Osteocyte (in vitro differentiated cells): ENCODE data around the gene PCDH18. TPM values are rescaled to one million over a fixed set of nuclear protein-coding genes. Genes with fewer than 3 reads are reported as not detected.
"Not testable (repeated sequence)": the region's sequence is repeated elsewhere in the genome, so short reads cannot be mapped to it uniquely, and the experiment has no call there.

Experiments used
- DNase-seq: peaks from one replicate; pipeline ENCODE4 v3.0.0; 2021; ENCODE audit warnings: mixed read lengths; ENCODE audit not compliant: unreplicated experiment; ENCODE audit errors: extremely low spot score
- H3K27ac Mint-ChIP-seq: one replicate; pipeline ENCODE4 v1.8.0; 2021; ENCODE audit warnings: mild to moderate bottlenecking, mixed read lengths; ENCODE audit not compliant: unreplicated experiment
- H3K27me3 Mint-ChIP-seq: one replicate; pipeline ENCODE4 v1.8.0; 2021; ENCODE audit warnings: mixed read lengths; ENCODE audit not compliant: unreplicated experiment
- H3K36me3 Mint-ChIP-seq: one replicate; pipeline ENCODE4 v1.8.0; 2021; ENCODE audit warnings: mixed read lengths; ENCODE audit not compliant: unreplicated experiment
- H3K4me1 Mint-ChIP-seq: one replicate; pipeline ENCODE4 v1.8.0; 2021; ENCODE audit warnings: mixed read lengths; ENCODE audit not compliant: unreplicated experiment
- H3K4me3 Mint-ChIP-seq: one replicate; pipeline ENCODE4 v1.8.0; 2021; ENCODE audit warnings: mild to moderate bottlenecking, moderate library complexity, mixed read lengths; ENCODE audit not compliant: unreplicated experiment
- H3K9me3 Mint-ChIP-seq: one replicate; pipeline ENCODE4 v1.8.0; 2021; ENCODE audit warnings: mixed read lengths; ENCODE audit not compliant: unreplicated experiment
- total RNA-seq: library from RNA; stranded (reverse); gene quantifications from 2 replicates; pipeline ENCODE4 v1.2.1, GENCODE V29; 2021
- TF ChIP-seq, protein P1 (sequence below): fragments of 200-600 bp; sonication (generic); IDR thresholded peaks from 2 replicates; pipeline ENCODE4 v1.5.0; 2021; ENCODE audit warnings: antibody characterized with exemption, mild to moderate bottlenecking, moderate library complexity

PCDH18 gene
- total RNA-seq, 1 donor from 2014 or later: 74.8 TPM

GRCh38 chr4:137514406-137515111 is 17.7 kb downstream of the PCDH18 start:
- H3K4me3 Mint-ChIP-seq: no peak overlapping the region
- peaks cover 63% of the 10 kb centered on the region for H3K4me1 Mint-ChIP-seq
- peak overlapping the region; percentile 86 for H3K27ac Mint-ChIP-seq
- TF ChIP-seq, protein P1, sequence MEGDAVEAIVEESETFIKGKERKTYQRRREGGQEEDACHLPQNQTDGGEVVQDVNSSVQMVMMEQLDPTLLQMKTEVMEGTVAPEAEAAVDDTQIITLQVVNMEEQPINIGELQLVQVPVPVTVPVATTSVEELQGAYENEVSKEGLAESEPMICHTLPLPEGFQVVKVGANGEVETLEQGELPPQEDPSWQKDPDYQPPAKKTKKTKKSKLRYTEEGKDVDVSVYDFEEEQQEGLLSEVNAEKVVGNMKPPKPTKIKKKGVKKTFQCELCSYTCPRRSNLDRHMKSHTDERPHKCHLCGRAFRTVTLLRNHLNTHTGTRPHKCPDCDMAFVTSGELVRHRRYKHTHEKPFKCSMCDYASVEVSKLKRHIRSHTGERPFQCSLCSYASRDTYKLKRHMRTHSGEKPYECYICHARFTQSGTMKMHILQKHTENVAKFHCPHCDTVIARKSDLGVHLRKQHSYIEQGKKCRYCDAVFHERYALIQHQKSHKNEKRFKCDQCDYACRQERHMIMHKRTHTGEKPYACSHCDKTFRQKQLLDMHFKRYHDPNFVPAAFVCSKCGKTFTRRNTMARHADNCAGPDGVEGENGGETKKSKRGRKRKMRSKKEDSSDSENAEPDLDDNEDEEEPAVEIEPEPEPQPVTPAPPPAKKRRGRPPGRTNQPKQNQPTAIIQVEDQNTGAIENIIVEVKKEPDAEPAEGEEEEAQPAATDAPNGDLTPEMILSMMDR: no peak
- H3K9me3 Mint-ChIP-seq: no peaks in the 10 kb centered on the region
- no peaks in the 10 kb centered on the region for H3K27me3 Mint-ChIP-seq
- no peaks in the 10 kb centered on the region for H3K36me3 Mint-ChIP-seq
- no peak for DNase-seq

- Mint-ChIP-seq H3K27ac (peak overlapping the region; percentile 82), H3K4me3 (peak overlapping the region; percentile 36), H3K27me3 (no peaks in the 10 kb centered on the region), H3K4me1 (peaks cover 47% of the 10 kb centered on the region), H3K36me3 (no peaks in the 10 kb centered on the region), H3K9me3 (no peaks in the 10 kb centered on the region)
- DNase-seq: no peak
- TF ChIP-seq, protein P1: no peak
Observed at GRCh38 chr4:137510557-137511265, 21.6 kb downstream of the PCDH18 start.

DNA sequence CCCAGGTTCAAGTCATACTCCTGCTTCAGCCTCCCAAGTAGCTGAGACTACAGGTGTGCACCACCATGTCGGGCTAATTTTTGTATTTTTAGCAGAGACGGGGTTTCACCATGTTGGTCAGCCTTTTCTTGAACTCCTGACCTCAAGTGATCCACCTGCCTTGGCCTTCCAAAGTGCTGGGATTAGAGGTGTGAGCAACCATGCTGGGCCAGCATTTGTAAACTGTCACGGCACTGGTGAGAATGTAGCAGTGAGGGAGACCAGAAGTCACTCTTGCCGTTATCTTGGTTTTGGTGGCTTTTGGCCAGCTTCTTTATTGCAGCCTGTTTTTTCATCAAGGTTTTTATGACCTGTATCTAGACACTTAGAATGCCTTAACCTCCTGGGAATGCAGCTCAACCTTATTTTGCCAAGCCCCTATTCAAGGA is 22.4 kb downstream of the PCDH18 start:
- no peak for DNase-seq
- Mint-ChIP-seq H3K4me1 (peaks cover 39% of the 10 kb centered on the region), H3K27me3 (no peaks in the 10 kb centered on the region), H3K27ac (no peak overlapping the region), H3K36me3 (no peaks in the 10 kb centered on the region), H3K4me3 (no peak overlapping the region), H3K9me3 (no peaks in the 10 kb centered on the region)
- TF ChIP-seq, protein P1: no peak

DNA sequence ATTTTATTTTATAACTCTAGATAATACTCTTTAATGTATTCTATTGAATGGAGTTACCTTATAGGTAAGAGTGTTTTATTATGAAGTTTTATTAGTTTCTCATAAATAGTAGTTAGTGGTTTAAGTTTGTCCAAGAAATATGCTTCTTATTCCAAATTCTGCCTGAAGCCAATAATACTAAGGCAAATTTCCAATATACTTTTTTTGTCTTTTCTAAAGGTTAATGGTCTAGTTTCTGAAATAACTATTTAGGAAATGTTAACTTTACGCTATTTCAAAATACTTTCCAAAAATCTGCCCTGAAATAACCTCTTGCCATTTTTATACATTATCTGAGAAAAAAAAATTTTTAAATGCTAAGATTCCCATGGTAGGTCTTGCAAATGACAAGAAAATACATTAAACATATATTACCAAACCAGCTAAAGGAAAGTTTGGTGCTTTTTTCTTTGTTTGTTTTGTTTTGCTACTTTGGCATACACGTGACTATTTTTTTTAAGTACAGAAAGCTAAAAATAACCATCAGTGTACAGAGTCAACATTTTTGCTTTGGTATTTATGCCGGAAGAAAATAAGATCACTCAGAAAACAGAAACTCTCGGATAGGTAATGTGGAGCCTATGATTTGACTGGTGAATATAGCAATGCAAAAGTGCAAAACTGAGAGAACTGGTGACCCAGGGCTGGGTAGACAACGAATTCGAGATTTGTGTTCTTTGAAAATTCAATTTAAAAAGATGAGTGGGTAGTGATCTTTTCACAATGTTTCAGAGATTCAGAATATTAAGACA is 29.8 kb downstream of the PCDH18 start:
- TF ChIP-seq, protein P1: no peak
- Mint-ChIP-seq H3K27me3 (no peaks in the 10 kb centered on the region), H3K27ac (no peak overlapping the region), H3K4me3 (no peak overlapping the region), H3K4me1 (peaks cover 6% of the 10 kb centered on the region), H3K36me3 (no peaks in the 10 kb centered on the region), H3K9me3 (no peaks in the 10 kb centered on the region)
- no peak for DNase-seq

GRCh38 chr4:137496267-137496666 is 36.0 kb downstream of the PCDH18 start:
- not testable (repeated sequence) for H3K36me3 Mint-ChIP-seq, H3K4me1 Mint-ChIP-seq, H3K27me3 Mint-ChIP-seq, H3K27ac Mint-ChIP-seq, H3K9me3 Mint-ChIP-seq, DNase-seq
- peak overlapping the region; percentile 35 for H3K4me3 Mint-ChIP-seq
